Urothelium cell line (cell line): Measurements from ENCODE around the gene MKRN2OS.

ENCODE experiments used
- DNase-seq: peaks from one replicate; pipeline ENCODE4 v3.0.0; 2011; ENCODE audit warnings: low spot score, mixed read lengths
- FAIRE-seq: peaks from 2 replicates; lab custom pipeline; 2011; peaks lifted over from hg19 to GRCh38; lab: Jason Lieb, UNC

The MKRN2OS gene, protein sequence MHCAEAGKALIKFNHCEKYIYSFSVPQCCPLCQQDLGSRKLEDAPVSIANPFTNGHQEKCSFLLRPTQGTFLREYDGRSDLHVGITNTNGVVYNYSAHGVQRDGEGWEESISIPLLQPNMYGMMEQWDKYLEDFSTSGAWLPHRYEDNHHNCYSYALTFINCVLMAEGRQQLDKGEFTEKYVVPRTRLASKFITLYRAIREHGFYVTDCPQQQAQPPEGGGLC

GRCh38 chr3:12545473-12545791 is at the start of gene MKRN2OS:
TSS of gene MKRN2OS (minus strand) at chr3:12545499. CDS start at chr3:12545464, 35 bp downstream.
- FAIRE-seq (no peak), DNase-seq (no peak)

- FAIRE-seq (no peak), DNase-seq (no peak)
Observed at GRCh38 chr3:12593473-12593872, 48.2 kb upstream of the MKRN2OS start.

GRCh38 chr3:12591997-12592715 is 46.9 kb upstream of the MKRN2OS start:
- FAIRE-seq (no peak), DNase-seq (no peak)

- FAIRE-seq (no peak), DNase-seq (no peak)
Observed at GRCh38 chr3:12591456-12591855, 46.2 kb upstream of the MKRN2OS start.

DNA sequence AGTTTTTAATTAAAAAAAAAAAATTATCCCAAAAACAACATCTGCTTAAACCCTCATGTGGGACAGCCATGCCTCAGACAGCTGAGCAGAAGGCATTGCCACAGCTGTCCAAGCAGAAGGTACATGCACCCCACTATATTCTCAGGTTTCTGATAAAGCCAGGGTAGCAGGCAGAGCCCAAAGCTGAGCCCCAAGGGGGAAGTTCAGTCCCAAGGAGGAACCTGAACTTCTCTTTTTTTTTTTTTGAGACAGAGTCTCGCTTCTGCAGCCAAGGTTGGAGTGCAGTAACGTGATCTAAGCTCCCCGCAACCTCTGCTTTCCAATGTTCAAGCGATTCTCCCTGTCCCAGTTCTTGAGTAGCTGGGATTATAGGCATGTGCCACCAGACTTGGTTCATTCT is 44.8 kb upstream of the MKRN2OS start:
- DNase-seq = no peak
- FAIRE-seq = no peak

GRCh38 chr3:12588039-12589009 is 43.0 kb upstream of the MKRN2OS start:
- no peak for DNase-seq
- FAIRE-seq = no peak

DNA sequence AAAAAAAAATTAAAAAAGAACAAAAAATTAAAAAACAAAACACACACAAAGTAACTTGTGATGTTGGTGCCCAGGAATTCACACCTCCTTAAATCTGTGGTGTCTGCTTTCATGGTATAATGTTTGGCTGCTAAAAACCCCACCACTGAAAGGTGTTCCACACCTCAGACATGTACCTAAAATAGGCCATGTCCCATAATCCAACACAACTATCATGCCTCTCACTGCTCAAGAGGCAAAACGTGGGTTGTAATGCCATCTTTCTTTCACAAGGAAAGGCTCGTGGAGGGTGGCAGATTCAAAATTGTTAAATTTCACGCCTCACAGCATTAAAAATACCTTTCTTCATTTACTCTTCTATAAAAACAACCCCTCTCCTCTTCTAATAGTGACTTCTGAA is 41.1 kb upstream of the MKRN2OS start:
- no peak for DNase-seq
- no peak for FAIRE-seq

- no peak for FAIRE-seq
- DNase-seq = no peak
Observed at GRCh38 chr3:12585970-12586369, 40.7 kb upstream of the MKRN2OS start.

GRCh38 chr3:12585181-12585580 is 39.9 kb upstream of the MKRN2OS start:
- DNase-seq (no peak), FAIRE-seq (no peak)

GRCh38 chr3:12584083-12584482 is 38.8 kb upstream of the MKRN2OS start:
- FAIRE-seq (no peak), DNase-seq (no peak)

DNA sequence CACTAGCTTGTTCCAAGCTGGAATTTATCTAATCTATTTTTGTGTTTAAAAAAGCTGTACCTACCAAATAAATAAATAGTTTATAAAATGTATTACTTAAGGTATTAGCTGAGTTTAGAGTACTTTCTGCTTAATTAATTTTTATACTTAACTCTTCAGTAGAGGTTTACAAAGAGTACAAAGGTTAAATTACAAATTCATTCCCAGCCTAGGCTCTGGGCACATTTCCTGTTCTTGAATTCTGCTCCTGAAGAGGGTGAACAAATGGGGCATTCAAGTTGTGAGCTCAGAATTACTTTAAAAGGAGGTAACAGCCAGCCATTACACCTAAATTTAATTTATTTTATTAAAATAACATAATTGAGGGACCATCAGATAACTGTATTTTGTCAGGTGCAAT is 38.0 kb upstream of the MKRN2OS start:
- no peak for FAIRE-seq
- no peak for DNase-seq

DNA sequence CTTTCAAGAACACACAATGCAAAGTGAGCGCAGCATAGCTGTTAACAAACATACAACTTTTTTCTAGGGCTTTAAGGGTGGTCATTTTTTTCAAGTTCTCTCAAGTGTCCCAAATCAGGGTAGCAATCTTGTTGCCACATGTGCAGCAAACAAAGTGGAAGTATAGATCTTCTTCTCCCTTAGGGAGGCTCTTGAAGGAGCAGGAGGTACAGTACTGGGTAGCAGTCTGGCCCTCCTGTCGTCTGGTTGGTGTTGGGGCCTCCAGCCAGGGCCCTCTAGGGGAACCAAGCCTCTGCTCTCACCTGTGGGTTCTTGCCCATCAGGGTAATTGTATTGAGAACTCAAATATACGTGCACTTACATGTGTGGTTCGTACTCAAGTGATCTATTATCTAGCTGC is 37.4 kb upstream of the MKRN2OS start:
- FAIRE-seq (no peak), DNase-seq (no peak)

GRCh38 chr3:12579905-12580304 is 34.6 kb upstream of the MKRN2OS start:
- no peak for DNase-seq
- no peak for FAIRE-seq

DNA sequence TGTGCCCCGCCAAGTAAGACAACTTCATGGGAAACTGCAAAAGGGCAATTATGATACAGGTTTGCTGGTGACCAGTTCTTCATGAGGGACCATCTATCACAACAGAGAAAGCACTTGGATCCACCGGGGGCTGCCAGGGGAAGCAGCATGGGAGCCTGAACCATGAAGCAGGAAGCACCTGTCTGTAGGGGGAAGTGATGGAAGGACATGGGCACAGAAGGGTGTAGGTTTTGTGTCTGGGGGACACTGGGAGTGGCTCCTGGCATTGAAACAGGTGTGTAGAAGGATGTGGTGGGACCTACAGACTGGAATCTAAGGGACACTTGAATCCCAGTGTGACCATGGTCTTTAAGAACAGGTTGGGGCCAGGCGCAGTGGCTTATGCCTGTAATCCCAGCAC is 34.2 kb upstream of the MKRN2OS start:
- FAIRE-seq (no peak), DNase-seq (no peak)

DNA sequence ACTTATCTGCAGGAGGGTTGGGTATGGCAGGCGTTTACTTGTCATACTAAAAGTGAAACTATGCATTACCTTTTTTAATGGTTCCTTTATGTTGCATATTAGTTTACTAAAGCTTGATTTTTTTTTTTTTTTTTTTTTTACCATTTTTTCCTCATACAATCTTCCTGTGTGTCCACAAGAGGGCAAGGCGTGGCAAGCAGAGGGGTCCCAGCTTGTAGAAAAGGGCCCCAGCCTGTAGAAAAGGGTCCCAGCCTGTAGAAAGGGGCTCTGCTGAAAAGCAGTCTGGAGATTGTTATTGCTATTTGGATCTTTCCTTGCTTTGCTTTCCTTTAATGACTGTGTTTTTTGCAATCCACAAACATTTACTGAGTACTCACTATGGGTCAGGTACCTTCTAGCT is 33.4 kb upstream of the MKRN2OS start:
- DNase-seq = no peak
- FAIRE-seq = no peak

GRCh38 chr3:12577379-12577778 is 32.1 kb upstream of the MKRN2OS start:
- DNase-seq (no peak), FAIRE-seq (no peak)

DNA sequence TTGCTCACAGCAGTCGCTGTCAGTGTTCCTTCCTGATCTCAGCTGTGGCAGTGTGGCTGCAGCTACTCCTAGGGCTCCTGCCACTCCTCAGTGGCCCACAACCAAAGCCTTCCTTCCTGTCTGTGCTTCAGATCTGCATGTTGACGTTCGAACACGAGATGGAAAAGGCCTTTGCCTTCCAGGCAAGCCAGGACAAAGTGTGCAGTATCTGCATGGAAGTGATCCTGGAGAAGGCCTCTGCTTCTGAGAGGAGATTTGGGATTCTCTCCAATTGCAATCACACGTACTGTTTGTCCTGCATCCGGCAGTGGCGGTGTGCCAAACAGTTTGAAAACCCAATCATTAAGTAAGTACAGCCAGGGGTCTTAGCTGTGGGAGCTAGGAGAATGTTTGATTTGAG is 29.4 kb upstream of the MKRN2OS start:
- no peak for FAIRE-seq
- no peak for DNase-seq

DNA sequence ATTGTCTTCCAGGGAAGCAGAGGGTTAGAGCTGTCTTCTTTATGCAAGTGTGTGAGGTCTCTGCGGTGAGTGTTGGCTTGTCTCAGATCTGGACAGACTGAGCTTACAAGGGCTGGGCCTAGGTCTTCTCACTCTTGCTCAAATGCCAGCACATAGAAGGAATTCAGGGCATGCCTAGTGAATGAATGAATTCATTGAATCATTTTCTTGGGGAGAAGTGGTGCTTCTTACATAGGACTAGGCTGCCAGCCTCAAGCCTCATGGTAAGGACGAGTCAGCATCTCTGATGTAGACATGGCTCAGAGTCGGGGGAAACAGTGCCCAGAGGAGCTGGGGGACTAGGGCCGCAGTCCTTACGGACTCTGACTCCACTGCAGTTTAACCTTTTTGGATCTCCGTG is 28.8 kb upstream of the MKRN2OS start:
- DNase-seq (no peak), FAIRE-seq (no peak)

DNA sequence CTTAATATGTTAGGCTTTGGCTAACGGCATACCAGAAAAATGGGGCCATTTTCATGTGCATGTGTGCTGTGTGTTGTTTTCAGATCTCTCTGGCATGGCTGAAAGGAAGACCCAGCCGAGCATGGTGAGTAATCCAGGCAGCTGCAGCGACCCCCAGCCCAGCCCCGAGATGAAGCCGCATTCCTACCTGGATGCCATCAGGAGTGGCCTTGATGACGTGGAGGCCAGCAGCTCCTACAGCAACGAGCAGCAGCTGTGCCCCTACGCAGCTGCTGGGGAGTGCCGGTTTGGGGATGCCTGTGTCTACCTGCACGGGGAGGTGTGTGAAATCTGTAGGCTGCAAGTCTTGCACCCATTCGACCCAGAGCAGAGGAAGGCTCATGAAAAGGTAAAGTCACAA is 26.7 kb upstream of the MKRN2OS start:
- DNase-seq (no peak), FAIRE-seq (no peak)

GRCh38 chr3:12569836-12570235 is 24.5 kb upstream of the MKRN2OS start:
- FAIRE-seq (no peak), DNase-seq (no peak)

GRCh38 chr3:12568747-12569146 is 23.4 kb upstream of the MKRN2OS start:
- no peak for DNase-seq
- FAIRE-seq = no peak

DNA sequence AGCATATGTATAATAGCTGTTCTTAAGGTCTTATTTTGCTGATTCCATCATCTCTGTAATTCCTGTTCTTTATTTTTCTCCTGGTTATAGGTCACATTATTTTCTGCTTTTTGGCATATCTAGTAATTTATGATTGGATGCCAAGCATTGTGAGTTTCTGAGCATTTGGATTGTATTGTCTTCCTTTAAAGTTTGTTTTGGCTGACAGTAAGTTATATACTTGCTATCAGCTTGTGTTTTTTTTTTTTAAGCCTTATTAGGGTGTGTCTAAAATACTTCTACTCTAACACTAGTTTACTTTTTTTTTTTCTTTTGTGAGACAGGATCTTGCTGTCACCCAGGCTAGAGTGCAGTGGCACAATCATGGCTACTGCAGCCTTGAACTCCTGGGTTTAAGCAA is 21.7 kb upstream of the MKRN2OS start:
- no peak for DNase-seq
- FAIRE-seq = no peak
